Activated gamma-delta T cell (primary cell): ENCODE results near the gene MOG.

Experiments used
- DNase-seq: peaks from one replicate; lab custom pipeline; 2025; lab: John Stamatoyannopoulos, UW

The MOG gene

DNA sequence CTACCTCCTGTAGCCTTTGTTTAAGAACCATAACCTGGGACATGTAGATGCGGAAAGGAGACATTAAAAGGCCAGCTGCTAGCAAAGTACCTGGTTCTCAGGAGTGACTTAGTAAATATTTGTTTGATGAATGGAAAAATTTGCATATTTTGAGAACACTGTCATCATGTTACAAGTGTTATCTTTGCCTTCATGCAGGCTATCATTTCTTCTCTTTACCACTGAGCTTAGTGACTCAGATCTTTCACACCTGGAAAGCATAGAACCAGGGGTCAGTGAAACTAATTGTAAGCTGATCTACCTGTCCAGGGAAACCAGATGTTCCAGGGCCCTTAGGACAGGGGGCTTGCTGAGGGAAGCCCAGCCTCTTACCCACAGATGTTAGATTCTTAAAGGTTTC is 18.7 kb downstream of the MOG start:
- no peak for DNase-seq

DNA sequence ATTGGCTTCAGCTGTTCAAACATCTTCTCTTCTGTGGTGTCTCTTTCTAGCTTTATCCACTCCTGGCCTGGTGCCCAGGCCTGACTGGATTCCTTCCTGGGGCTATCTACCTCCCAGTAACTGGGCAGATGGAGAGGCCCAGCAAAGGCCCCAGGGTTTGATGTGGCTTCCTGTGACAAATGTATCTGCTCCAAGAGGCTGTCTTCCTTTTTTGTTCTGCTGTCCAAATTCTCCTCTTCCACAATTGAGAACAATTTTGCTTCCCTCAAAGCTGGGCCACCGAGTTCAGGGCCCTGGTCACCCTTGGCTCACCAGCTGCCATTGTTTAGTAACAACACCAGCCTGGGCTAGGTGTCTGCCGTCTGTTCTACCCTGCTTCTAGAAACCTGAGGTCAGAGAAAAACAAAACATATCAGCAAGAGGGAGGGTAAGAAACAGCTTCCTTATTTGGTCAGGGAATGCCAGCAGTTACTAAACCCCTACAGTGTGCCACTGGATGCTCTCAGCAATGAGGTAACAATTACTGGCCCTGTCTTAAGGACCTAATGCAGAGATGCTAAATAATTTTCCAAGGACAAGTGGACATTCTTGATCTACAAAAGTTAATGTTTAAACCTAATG is 20.2 kb downstream of the MOG start:
- DNase-seq = no peak

- DNase-seq = no peak
These were observed 21.2 kb downstream of the MOG start for GRCh38 chr6:29678114-29678513.

DNA sequence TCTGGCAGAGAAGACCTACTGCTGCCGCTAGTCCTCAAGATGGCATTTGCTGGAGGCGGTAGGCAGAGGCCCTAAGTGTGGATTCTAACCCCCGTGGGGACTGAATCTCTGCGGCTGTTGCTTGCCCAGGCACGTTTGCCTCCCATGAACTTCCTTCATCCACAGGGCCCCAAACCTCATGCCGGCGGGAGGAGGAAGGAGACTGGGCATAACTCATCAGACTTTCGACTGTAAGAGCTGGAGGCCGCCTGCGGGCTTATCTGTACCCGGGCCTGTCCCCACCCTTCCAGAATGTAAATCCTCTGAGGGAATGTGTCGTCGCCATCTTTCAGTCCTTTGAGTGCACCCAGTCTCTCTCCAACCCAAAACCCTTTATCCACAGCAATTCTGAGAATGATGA is 23.1 kb downstream of the MOG start:
- DNase-seq = no peak

DNA sequence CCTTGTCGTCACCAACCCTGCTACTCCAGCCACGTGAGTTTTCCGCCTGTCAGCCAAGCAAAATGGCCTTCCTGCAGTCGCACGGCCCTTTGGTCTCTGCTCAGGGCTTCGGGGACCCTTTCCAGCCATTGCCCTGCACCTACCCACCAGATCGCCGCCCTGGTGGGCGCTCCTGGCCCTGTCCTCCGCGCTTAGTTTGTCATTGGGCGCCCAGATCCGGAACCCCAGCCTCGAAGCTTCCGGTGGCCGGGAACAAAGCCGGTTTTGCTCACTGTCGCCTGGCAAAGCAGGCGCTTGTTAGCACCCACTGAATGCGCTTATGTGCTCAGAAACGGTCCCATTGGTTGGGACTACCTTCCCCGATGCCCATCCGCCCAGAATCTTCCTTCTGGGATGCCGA is 23.5 kb downstream of the MOG start:
- DNase-seq = no peak

GRCh38 chr6:29680904-29681303 is 24.0 kb downstream of the MOG start, which contains the start of gene ZFP57:
ZFP57 (minus strand) TSS chr6:29681152; CDS start chr6:29677003, 4,149 bp downstream.
- no peak for DNase-seq

DNA sequence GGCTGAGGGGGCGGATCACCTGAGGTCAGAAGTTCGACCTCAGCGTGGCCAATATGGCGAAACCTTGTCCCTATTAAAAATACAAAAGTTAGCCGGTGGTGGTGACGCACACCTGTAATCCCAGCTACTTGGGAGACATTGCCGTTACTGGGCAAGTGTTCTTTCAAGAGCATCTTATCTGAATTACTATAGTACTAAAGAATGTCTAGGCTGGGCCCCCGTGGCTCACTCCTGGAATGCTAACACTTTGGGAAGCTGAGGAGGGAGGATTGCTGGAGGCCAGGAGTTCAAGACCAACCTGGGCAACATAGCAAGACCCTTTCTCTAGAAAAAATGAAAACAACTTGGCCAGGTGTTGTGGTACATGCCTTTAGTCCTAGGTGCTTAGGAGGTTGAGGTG is 24.9 kb downstream of the MOG start:
- no peak for DNase-seq

DNA sequence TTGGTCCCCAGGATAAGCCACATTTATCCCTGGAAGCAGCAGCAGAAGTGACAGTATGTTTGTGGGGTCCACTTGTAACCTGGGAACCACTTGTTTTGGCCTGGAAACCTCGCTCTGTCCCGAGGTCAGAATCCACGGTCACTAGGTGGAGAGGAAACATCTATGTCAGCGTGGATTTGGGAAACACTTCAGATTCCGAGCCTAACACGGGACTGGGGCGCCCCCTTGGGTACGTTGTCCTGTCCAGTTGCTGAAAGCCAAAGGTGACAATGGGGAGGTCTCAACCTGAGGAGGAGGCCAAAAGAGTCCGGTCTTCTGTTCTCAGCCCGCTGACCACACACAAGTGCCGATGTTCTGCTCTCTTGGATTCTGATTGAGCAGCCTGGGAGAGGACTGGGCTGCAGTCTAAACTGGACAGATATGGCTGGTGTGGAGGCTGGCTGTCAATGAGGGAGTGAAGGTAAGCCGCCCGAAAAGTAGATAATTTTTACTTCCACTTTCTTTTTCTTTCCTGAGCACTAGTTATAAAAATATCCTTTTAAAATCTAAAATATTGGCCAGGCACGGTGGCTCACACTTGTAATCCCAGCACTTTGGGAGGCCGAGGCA is 28.9 kb downstream of the MOG start:
- DNase-seq = no peak

- DNase-seq = no peak
These were observed 37.7 kb downstream of the MOG start for GRCh38 chr6:29694637-29695036.

- DNase-seq = no peak
These were observed 39.5 kb downstream of the MOG start for GRCh38 chr6:29696147-29697125.

DNA sequence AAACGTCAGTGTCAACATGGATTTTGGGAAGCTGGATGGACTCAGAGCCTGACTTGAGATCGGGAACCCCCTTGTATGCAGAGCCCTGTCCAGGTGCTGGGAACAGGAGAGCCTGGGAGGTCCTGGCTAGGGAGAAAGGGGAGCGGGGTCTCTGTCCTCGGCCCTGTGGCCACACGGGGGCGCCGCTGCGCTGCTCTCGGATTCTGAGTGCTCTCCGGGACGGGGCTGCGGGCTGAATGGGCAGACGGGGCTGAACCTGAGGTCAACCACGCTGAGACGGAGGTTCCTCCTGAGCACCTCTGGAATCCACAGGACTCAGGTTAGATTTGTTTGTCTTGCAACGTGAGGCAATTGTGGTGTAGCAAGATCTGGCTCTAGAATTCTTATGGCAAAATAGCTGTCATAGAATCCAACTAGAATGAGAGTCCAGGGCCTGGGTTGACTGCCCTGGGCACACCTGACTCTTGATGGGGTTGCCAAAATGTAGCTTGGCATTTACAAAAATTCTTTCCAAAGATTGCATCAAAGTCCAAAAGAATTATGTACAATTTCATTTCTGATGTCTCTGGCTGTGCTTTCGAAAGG is 45.7 kb downstream of the MOG start:
- DNase-seq = peak; percentile 54

DNA sequence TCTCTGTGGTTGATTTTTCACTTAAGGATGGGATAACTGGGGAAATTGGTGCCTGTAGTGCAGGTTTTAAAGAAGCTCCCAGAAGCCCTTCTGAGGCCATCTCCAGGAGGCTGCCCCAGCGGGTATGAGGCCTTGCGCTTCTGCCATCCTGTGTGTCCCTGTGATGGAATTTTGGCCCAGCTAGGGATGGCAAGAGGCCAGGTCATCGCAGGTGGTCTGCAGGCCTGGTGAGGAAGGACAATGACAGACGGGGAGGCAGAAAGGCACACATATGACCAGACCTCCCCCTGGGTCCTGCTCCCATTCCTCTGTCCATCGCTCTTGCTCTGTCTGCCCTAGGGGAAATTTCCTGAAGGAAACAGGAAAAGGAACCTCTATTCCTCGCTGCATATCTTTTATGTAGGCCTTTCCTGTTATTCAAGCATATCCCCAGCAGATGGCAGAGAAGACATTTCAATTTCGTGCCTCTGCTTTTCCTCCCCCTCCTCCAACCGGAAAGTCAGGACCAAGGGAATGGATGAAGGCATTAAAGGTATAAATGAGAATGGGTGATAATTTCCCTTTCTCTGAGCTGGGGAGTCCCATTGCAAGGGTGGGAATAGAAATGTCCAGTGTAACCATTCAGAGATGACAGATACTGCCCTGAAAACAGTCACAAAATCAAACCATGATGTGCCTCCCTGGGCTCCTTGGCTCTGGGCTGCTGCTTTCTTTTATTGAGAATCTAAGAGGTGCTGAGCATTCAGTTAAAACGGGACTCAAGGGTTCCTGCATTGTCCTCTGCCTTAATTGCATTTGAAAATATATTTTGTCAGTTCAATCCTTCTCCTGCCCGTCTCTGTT is 48.7 kb downstream of the MOG start:
- DNase-seq = no peak

DNA sequence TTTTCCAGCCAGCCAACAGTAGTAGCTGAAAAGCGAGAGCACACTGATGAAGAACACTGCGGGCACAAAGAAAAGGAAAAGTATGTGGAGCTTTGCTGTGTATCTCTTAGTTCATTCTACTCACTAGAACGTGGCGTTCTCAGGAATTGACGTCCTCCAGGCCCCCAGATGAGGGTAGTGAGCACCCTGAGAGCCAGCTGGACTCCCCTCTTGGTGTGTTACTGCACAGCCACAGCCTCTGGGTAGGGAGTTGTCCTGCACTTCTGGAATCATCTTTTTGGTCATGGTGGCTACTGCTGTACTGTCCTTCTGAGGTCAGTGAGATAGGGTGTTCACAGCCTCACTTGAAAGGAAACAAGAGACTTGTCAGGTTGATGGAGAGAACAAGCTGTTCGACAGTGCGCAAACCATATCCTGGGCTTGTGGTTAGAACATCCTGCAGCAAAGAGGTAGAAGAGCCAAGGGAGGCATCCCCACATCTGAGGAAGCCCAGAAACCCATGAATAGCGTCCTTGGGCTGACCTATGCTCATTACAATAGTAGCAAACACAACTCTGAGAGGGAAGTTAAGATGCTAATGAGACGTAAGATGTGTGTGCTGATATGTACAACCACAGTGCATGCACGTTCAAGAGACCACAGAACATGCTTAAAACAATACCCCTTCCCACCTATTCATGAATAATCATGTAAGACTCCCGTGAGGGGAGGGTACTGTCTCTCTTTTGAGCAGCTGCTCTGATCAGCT is 51.7 kb downstream of the MOG start:
- no peak for DNase-seq

- DNase-seq = no peak
These were observed 52.3 kb downstream of the MOG start for GRCh38 chr6:29709188-29709587.

GRCh38 chr6:29710281-29710941 is 53.5 kb downstream of the MOG start:
- DNase-seq = no peak

- no peak for DNase-seq
These were observed 64.0 kb downstream of the MOG start for GRCh38 chr6:29720863-29721262.
